Parathyroid adenoma (tissue), 2 donors: ENCODE data around the gene MBNL2.

Experiments
- H2AFZ ChIP-seq: fragments of 300-600 bp; sonication (generic); one replicate; pipeline ENCODE4 v1.7.0; 2017; ENCODE audit warnings: antibody characterized with exemption, mild to moderate bottlenecking
- H3K27ac ChIP-seq: fragments of 300-600 bp; sonication (generic); one replicate; pipeline ENCODE4 v1.7.0; 2017
- H3K27me3 ChIP-seq: fragments of 300-600 bp; sonication (generic); one replicate; pipeline ENCODE4 v1.7.0; 2017; ENCODE audit warnings: low read length; ENCODE audit not compliant: control insufficient read depth, insufficient read depth
- H3K36me3 ChIP-seq: fragments of 300-600 bp; sonication (generic); one replicate; pipeline ENCODE4 v1.7.0; 2017; ENCODE audit warnings: low read length; ENCODE audit not compliant: control insufficient read depth, insufficient read depth
- H3K4me1 ChIP-seq: fragments of 300-600 bp; sonication (generic); one replicate; pipeline ENCODE4 v1.7.0; 2017; ENCODE audit warnings: control low read depth
- H3K4me2 ChIP-seq: fragments of 300-600 bp; sonication (generic); one replicate; pipeline ENCODE4 v1.7.0; 2017; ENCODE audit warnings: low read length
- H3K4me3 ChIP-seq: fragments of 300-600 bp; sonication (generic); one replicate; pipeline ENCODE4 v1.7.0; 2017; ENCODE audit warnings: low read depth, low read length
- H3K79me2 ChIP-seq: fragments of 300-600 bp; sonication (generic); one replicate; pipeline ENCODE4 v1.7.0; 2017; ENCODE audit warnings: control low read depth
- H3K9ac ChIP-seq: fragments of 300-600 bp; sonication (generic); one replicate; pipeline ENCODE4 v1.7.0; 2017; ENCODE audit warnings: mild to moderate bottlenecking
- H3K9me3 ChIP-seq: fragments of 300-600 bp; sonication (generic); one replicate; pipeline ENCODE4 v1.7.0; 2017; ENCODE audit warnings: low read length; ENCODE audit not compliant: control insufficient read depth
- TF ChIP-seq, protein P1 (sequence below): fragments of 300-600 bp; sonication (generic); IDR thresholded peaks from one replicate; pipeline ENCODE4 v1.7.0; 2017; ENCODE audit warnings: antibody characterized with exemption, mild to moderate bottlenecking
- donor health status: primary hyperparathyroidism.

MBNL2 gene

DNA sequence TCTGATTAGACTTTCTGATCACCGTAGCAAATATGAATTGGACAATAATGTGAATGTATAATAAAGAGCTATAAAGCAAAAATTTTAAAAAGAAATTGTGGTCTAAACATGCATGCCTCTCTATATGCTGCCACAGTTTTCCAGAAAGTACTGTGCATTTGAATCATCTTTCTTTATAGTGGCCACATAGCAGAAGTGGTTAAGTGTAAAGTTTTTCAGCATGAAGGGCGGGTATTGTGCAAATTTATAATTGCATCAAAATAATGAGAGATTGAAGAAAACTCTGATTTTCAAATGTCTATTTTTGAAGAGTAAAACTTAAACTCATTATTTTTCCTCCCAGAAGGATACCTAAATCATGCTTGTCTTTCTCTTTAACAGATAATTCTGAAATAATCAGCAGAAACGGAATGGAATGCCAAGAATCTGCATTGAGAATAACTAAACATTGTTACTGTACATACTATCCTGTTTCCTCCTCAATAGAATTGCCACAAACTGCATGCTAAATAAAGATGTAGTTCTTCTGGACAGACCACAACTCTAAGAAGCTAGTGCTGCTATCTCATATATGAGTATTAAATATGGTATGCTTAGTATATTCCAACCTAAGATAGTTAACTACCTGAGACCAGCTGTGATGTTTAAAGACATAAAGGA is 168.9 kb downstream of the MBNL2 start:
- no peaks in the 10 kb centered on the region for H3K36me3 ChIP-seq
- TF ChIP-seq, protein P1, sequence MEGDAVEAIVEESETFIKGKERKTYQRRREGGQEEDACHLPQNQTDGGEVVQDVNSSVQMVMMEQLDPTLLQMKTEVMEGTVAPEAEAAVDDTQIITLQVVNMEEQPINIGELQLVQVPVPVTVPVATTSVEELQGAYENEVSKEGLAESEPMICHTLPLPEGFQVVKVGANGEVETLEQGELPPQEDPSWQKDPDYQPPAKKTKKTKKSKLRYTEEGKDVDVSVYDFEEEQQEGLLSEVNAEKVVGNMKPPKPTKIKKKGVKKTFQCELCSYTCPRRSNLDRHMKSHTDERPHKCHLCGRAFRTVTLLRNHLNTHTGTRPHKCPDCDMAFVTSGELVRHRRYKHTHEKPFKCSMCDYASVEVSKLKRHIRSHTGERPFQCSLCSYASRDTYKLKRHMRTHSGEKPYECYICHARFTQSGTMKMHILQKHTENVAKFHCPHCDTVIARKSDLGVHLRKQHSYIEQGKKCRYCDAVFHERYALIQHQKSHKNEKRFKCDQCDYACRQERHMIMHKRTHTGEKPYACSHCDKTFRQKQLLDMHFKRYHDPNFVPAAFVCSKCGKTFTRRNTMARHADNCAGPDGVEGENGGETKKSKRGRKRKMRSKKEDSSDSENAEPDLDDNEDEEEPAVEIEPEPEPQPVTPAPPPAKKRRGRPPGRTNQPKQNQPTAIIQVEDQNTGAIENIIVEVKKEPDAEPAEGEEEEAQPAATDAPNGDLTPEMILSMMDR, result no peak
- H3K4me3 ChIP-seq, result no peak overlapping the region
- no peaks in the 10 kb centered on the region for H3K79me2 ChIP-seq
- H3K27me3 ChIP-seq, result no peaks in the 10 kb centered on the region
- H3K4me2 ChIP-seq, result no peak overlapping the region
- H3K27ac ChIP-seq, result no peak overlapping the region
- H3K4me1 ChIP-seq, result no peaks in the 10 kb centered on the region
- no peaks in the 10 kb centered on the region for H3K9me3 ChIP-seq
- no peak overlapping the region for H2AFZ ChIP-seq
- H3K9ac ChIP-seq, result no peak overlapping the region

DNA sequence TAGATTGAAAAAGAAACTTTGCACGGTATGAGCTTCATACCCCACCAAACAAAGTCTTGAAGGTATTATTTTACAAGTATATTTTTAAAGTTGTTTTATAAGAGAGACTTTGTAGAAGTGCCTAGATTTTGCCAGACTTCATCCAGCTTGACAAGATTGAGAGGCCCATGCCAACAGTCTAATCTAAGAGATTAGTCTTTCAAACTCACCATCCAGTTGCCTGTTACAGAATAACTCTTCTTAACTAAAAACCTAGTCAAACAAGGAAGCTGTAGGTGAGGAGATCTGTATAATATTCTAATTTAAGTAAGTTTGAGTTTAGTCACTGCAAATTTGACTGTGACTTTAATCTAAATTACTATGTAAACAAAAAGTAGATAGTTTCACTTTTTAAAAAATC is 169.9 kb downstream of the MBNL2 start:
- Histone ChIP-seq H3K27ac (no peak overlapping the region), H3K9ac (no peak overlapping the region), H2AFZ (no peak overlapping the region), H3K4me2 (no peak overlapping the region), H3K9me3 (no peaks in the 10 kb centered on the region), H3K4me1 (no peaks in the 10 kb centered on the region), H3K4me3 (no peak overlapping the region), H3K79me2 (no peaks in the 10 kb centered on the region), H3K36me3 (no peaks in the 10 kb centered on the region), H3K27me3 (no peaks in the 10 kb centered on the region)
- TF ChIP-seq, protein P1, result no peak

DNA sequence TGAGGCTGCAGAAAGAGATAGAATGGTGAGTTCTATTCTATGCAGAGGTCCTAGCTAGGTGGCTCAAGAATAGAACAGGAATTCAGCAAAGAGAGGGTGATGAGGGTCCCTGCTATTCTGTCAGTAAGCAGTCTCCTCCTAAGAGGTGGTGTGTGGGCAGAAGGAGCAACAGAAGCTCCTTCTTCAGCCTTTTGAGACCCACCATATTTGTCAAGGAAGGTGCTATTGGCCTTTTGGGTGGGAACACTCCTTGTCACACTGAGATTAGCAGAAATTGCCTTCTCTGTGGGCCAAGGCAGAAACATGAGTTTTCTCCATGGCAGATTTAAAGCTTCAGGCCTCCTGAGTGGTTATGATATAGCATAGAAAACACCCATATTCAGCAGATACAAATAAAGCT is 172.4 kb downstream of the MBNL2 start:
- no peak overlapping the region for H2AFZ ChIP-seq
- H3K27me3 ChIP-seq, result no peaks in the 10 kb centered on the region
- no peaks in the 10 kb centered on the region for H3K9me3 ChIP-seq
- no peaks in the 10 kb centered on the region for H3K4me1 ChIP-seq
- no peak overlapping the region for H3K4me2 ChIP-seq
- TF ChIP-seq, protein P1, result no peak
- H3K79me2 ChIP-seq, result no peaks in the 10 kb centered on the region
- no peak overlapping the region for H3K27ac ChIP-seq
- H3K36me3 ChIP-seq, result no peaks in the 10 kb centered on the region
- H3K4me3 ChIP-seq, result no peak overlapping the region
- H3K9ac ChIP-seq, result no peak overlapping the region

DNA sequence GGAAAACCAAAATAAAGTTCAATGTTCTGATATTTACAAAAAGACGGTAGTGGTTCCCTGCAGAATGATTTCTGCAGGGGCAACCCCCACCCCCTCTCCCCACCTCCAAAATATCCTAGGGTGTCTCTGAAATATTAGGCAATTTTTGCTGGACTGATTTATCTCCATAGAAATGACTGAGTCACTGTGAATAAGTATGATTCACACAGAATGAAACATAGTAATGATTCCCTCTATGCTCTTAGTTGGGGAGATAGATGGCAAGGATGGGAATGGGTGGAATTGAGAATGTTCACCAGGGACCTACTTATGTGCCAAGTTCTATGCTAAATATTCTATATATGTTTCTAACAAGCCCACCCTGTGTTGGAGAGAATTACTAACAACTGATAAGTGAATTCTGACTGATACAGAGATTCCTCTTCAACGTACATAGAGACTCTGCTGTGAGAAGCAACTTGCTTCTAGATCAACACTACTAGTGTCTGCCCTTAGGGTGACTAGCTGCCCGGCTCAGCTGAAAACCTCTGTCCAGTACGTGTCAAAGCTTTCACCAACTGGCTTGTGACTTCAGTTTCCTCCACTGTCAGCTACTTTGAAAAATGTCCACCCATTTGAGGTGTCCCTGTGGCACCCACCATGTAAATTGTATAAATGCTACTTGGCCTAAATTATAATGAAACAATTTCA is 173.5 kb downstream of the MBNL2 start:
- Histone ChIP-seq H3K4me1 (no peaks in the 10 kb centered on the region), H3K9me3 (no peaks in the 10 kb centered on the region), H3K4me3 (no peak overlapping the region), H3K4me2 (no peak overlapping the region), H3K36me3 (no peaks in the 10 kb centered on the region), H3K79me2 (no peaks in the 10 kb centered on the region), H3K27ac (no peak overlapping the region), H3K27me3 (no peaks in the 10 kb centered on the region), H2AFZ (no peak overlapping the region), H3K9ac (no peak overlapping the region)
- TF ChIP-seq, protein P1, result no peak

DNA sequence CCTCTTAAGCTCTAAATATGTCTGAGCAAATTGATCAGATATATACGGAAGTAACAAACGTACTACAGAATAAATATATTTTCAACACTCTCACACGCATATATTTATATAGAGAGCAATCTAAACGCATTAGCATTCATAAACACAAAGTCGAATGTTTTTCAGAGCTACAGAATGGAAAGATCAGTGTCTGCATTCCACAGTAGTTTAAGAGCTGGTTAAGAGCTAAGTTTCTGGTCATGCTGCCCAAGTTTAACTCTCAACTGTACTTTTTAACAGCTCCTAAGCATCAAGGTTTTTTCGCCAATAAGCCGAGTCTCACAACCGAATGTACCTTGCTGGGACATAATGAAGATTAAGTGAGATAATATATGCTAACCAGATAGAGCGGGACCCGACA is 175.1 kb downstream of the MBNL2 start:
- no peak overlapping the region for H3K4me3 ChIP-seq

More for the DNA sequence above, 175.1 kb downstream of the MBNL2 start:
- Histone ChIP-seq H3K9me3 (no peaks in the 10 kb centered on the region), H3K27ac (no peak overlapping the region), H3K27me3 (no peaks in the 10 kb centered on the region), H3K4me2 (no peak overlapping the region), H2AFZ (no peak overlapping the region), H3K4me1 (no peaks in the 10 kb centered on the region), H3K9ac (no peak overlapping the region), H3K79me2 (no peaks in the 10 kb centered on the region), H3K36me3 (no peaks in the 10 kb centered on the region)
- TF ChIP-seq, protein P1, result no peak
